GM21786 (cell line): ENCODE data around the gene SMIM34.
"Not testable (repeated sequence)": the region's sequence is repeated elsewhere in the genome, so short reads cannot be mapped to it uniquely, and the experiment has no call there.

Experiments used
- ATAC-seq: cut with Tn5 transposase; IDR thresholded peaks from one replicate; pipeline ENCODE4 v1.9.1; 2021; ENCODE audit not compliant: unreplicated experiment

Gene SMIM34

GRCh38 chr21:34423805-34424204 is at the start of gene SMIM34:
Gene SMIM34 (minus strand): TSS chr21:34423951. CDS start chr21:34423839, 112 bp downstream.
- not testable (repeated sequence) for ATAC-seq

GRCh38 chr21:34467333-34467732 is 43.6 kb upstream of the SMIM34 start:
- not testable (repeated sequence) for ATAC-seq

GRCh38 chr21:34459426-34459825 is 35.7 kb upstream of the SMIM34 start:
- not testable (repeated sequence) for ATAC-seq

- ATAC-seq: not testable (repeated sequence)
Observed at GRCh38 chr21:34458266-34458665, 34.5 kb upstream of the SMIM34 start.

GRCh38 chr21:34456180-34456579 is 32.4 kb upstream of the SMIM34 start:
- ATAC-seq: not testable (repeated sequence)

GRCh38 chr21:34455628-34456027 is 31.9 kb upstream of the SMIM34 start:
- ATAC-seq: not testable (repeated sequence)

- ATAC-seq: not testable (repeated sequence)
Observed at GRCh38 chr21:34447018-34447417, 23.3 kb upstream of the SMIM34 start.

GRCh38 chr21:34443486-34443885 is 19.7 kb upstream of the SMIM34 start:
- not testable (repeated sequence) for ATAC-seq

GRCh38 chr21:34429710-34430109 is 6.0 kb upstream of the SMIM34 start:
- not testable (repeated sequence) for ATAC-seq

GRCh38 chr21:34428441-34428840 is 4.7 kb upstream of the SMIM34 start:
- ATAC-seq: not testable (repeated sequence)

GRCh38 chr21:34427339-34427738 is 3.6 kb upstream of the SMIM34 start:
- not testable (repeated sequence) for ATAC-seq

- ATAC-seq: not testable (repeated sequence)
Observed at GRCh38 chr21:34417448-34418077, 6.2 kb downstream of the SMIM34 start.

GRCh38 chr21:34407294-34407693 is 16.5 kb downstream of the SMIM34 start:
- not testable (repeated sequence) for ATAC-seq

- not testable (repeated sequence) for ATAC-seq
Observed at GRCh38 chr21:34406676-34407075, 17.1 kb downstream of the SMIM34 start.

- not testable (repeated sequence) for ATAC-seq
Observed at GRCh38 chr21:34406102-34406501, 17.6 kb downstream of the SMIM34 start.

GRCh38 chr21:34405686-34406085 is 18.1 kb downstream of the SMIM34 start:
- not testable (repeated sequence) for ATAC-seq

GRCh38 chr21:34404742-34405141 is 19.0 kb downstream of the SMIM34 start:
- not testable (repeated sequence) for ATAC-seq

- not testable (repeated sequence) for ATAC-seq
Observed at GRCh38 chr21:34400522-34400921, 23.2 kb downstream of the SMIM34 start.

- peak; percentile 85 for ATAC-seq
Observed at GRCh38 chr21:34383724-34384415, 39.9 kb downstream of the SMIM34 start.

- not testable (repeated sequence) for ATAC-seq
Observed at GRCh38 chr21:34383138-34383537, 40.6 kb downstream of the SMIM34 start.

GRCh38 chr21:34375619-34375972 is 48.2 kb downstream of the SMIM34 start:
- peak; percentile 46 for ATAC-seq

- ATAC-seq: peak; percentile 93
Observed at GRCh38 chr21:34374940-34375618, 48.7 kb downstream of the SMIM34 start, which contains the start of gene SMIM11. Gene SMIM11 (plus strand): TSS chr21:34375507. CDS start chr21:34379505, 3,998 bp downstream.
